GM12865 (cell line): ENCODE data around the gene LNX1.

Experiments used
- DNase-seq: peaks from one replicate; pipeline ENCODE4 v3.0.0; 2010; ENCODE audit warnings: low read depth
- H3K4me3 ChIP-seq: 2 replicates; pipeline ENCODE4 v1.5.1; 2011; ENCODE audit warnings: mild to moderate bottlenecking, low read depth, low read length, control low read depth
- TF ChIP-seq, protein P1 (sequence below): IDR thresholded peaks from 2 replicates; pipeline ENCODE4 v1.5.1; 2011; ENCODE audit warnings: low read length, control low read depth, low read depth, inconsistent platforms; ENCODE audit not compliant: insufficient read depth; ENCODE audit errors: missing control alignments

Gene LNX1

DNA sequence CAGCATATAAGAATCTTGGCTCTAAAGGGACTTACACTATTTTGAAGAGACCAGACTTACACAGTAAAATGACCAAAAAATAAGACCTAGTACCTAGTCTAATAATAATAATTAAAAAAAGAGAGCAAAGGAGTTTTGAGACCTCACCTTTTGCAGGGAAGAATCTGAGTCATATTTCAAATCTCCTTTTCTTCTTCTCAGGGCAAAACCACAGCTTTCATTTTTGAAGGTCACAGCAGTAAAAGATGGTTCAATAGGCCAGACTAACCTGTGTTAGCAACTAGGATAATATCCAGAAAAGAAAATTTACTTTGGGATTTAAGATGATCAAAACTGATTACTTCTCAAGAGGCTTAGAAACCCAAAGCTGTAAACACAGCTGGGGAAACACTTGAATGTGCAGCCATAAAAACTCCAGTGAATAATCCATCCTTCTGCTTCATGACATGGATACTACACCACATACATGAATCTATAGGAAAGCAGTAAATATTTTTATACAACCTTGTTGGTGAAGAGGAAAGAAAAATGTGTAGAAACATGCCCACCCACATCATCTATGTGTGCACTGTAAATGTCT, 25.9 kb upstream of the LNX1 start:
- no peak for DNase-seq
- TF ChIP-seq, protein P1, sequence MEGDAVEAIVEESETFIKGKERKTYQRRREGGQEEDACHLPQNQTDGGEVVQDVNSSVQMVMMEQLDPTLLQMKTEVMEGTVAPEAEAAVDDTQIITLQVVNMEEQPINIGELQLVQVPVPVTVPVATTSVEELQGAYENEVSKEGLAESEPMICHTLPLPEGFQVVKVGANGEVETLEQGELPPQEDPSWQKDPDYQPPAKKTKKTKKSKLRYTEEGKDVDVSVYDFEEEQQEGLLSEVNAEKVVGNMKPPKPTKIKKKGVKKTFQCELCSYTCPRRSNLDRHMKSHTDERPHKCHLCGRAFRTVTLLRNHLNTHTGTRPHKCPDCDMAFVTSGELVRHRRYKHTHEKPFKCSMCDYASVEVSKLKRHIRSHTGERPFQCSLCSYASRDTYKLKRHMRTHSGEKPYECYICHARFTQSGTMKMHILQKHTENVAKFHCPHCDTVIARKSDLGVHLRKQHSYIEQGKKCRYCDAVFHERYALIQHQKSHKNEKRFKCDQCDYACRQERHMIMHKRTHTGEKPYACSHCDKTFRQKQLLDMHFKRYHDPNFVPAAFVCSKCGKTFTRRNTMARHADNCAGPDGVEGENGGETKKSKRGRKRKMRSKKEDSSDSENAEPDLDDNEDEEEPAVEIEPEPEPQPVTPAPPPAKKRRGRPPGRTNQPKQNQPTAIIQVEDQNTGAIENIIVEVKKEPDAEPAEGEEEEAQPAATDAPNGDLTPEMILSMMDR, result no peak
- H3K4me3 ChIP-seq, result no peak overlapping the region

GRCh38 chr4:53616219-53616618, 24.9 kb upstream of the LNX1 start:
- TF ChIP-seq, protein P1, result no peak
- H3K4me3 ChIP-seq, result no peak overlapping the region
- no peak for DNase-seq

GRCh38 chr4:53614591-53614990, 23.3 kb upstream of the LNX1 start:
- DNase-seq, result no peak
- TF ChIP-seq, protein P1, result no peak

GRCh38 chr4:53613428-53613827, 22.1 kb upstream of the LNX1 start:
- TF ChIP-seq, protein P1, result no peak
- DNase-seq, result no peak
- no peak overlapping the region for H3K4me3 ChIP-seq

More at GRCh38 chr4:53614591-53614990, 23.3 kb upstream of the LNX1 start:
- H3K4me3 ChIP-seq, result no peak overlapping the region

GRCh38 chr4:53608649-53609048, 17.4 kb upstream of the LNX1 start:
- TF ChIP-seq, protein P1, result no peak
- no peak overlapping the region for H3K4me3 ChIP-seq
- no peak for DNase-seq

- no peak for DNase-seq
- TF ChIP-seq, protein P1, result no peak
- no peak overlapping the region for H3K4me3 ChIP-seq
Observed at GRCh38 chr4:53608242-53608641, 17.0 kb upstream of the LNX1 start.

- TF ChIP-seq, protein P1, result no peak
- DNase-seq, result no peak
Observed at GRCh38 chr4:53605783-53606182, 14.5 kb upstream of the LNX1 start.

More at GRCh38 chr4:53605783-53606182, 14.5 kb upstream of the LNX1 start:
- no peak overlapping the region for H3K4me3 ChIP-seq
